ENCODE results near the gene ABCC4.

- TF ChIP-seq, protein P1, sequence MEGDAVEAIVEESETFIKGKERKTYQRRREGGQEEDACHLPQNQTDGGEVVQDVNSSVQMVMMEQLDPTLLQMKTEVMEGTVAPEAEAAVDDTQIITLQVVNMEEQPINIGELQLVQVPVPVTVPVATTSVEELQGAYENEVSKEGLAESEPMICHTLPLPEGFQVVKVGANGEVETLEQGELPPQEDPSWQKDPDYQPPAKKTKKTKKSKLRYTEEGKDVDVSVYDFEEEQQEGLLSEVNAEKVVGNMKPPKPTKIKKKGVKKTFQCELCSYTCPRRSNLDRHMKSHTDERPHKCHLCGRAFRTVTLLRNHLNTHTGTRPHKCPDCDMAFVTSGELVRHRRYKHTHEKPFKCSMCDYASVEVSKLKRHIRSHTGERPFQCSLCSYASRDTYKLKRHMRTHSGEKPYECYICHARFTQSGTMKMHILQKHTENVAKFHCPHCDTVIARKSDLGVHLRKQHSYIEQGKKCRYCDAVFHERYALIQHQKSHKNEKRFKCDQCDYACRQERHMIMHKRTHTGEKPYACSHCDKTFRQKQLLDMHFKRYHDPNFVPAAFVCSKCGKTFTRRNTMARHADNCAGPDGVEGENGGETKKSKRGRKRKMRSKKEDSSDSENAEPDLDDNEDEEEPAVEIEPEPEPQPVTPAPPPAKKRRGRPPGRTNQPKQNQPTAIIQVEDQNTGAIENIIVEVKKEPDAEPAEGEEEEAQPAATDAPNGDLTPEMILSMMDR (IDR thresholded peaks at IDR 0.05; ENCODE audit: low read depth, low read length, poor library complexity, severe bottlenecking) = no peak
- TF ChIP-seq EZH2phosphoT487 (IDR thresholded peaks at IDR 0.05; ENCODE audit: borderline replicate concordance, low read length) = no peak
Measured at GRCh38 chr13:95133498-95133897, 167.8 kb downstream of the ABCC4 start.
